Activated naive CD8-positive, alpha-beta T cell (primary cell): Measurements from ENCODE around the gene HIBCH.

Experiments used
- H3K27ac Mint-ChIP-seq: one replicate; pipeline ENCODE4 v1.8.0; 2021; ENCODE audit warnings: mixed read lengths
- H3K27me3 Mint-ChIP-seq: one replicate; pipeline ENCODE4 v1.8.0; 2021; ENCODE audit warnings: mixed read lengths
- H3K36me3 Mint-ChIP-seq: one replicate; pipeline ENCODE4 v1.8.0; 2021; ENCODE audit warnings: mixed read lengths
- H3K4me1 Mint-ChIP-seq: one replicate; pipeline ENCODE4 v1.8.0; 2021; ENCODE audit warnings: low read depth, mixed read lengths
- H3K4me3 Mint-ChIP-seq: one replicate; pipeline ENCODE4 v1.8.0; 2021; ENCODE audit warnings: mild to moderate bottlenecking, mixed read lengths
- H3K9me3 Mint-ChIP-seq: one replicate; pipeline ENCODE4 v1.8.0; 2021; ENCODE audit warnings: low read depth, mixed read lengths

Gene HIBCH

GRCh38 chr2:190213441-190214335 is 105.9 kb downstream of the HIBCH start:
- no peaks in the 10 kb centered on the region for H3K9me3 Mint-ChIP-seq
- H3K4me1 Mint-ChIP-seq, result peaks cover 25% of the 10 kb centered on the region

GRCh38 chr2:190210471-190210870 is 109.2 kb downstream of the HIBCH start:
- Mint-ChIP-seq H3K27ac (no peak overlapping the region), H3K4me1 (peaks cover 8% of the 10 kb centered on the region), H3K36me3 (peaks cover 1% of the 10 kb centered on the region), H3K9me3 (no peaks in the 10 kb centered on the region), H3K4me3 (no peak overlapping the region), H3K27me3 (no peaks in the 10 kb centered on the region)

More at GRCh38 chr2:190213441-190214335, 105.9 kb downstream of the HIBCH start:
- no peak overlapping the region for H3K27ac Mint-ChIP-seq
- H3K27me3 Mint-ChIP-seq, result no peaks in the 10 kb centered on the region
- H3K4me3 Mint-ChIP-seq, result no peak overlapping the region
- peaks cover 7% of the 10 kb centered on the region for H3K36me3 Mint-ChIP-seq

- H3K27ac Mint-ChIP-seq, result no peak overlapping the region
- H3K27me3 Mint-ChIP-seq, result no peaks in the 10 kb centered on the region
- H3K4me3 Mint-ChIP-seq, result no peak overlapping the region
- H3K9me3 Mint-ChIP-seq, result no peaks in the 10 kb centered on the region
- H3K4me1 Mint-ChIP-seq, result peaks cover under 1% of the 10 kb centered on the region
- peaks cover 2% of the 10 kb centered on the region for H3K36me3 Mint-ChIP-seq
Measured at GRCh38 chr2:190209559-190209958, 110.1 kb downstream of the HIBCH start.

- peaks cover 7% of the 10 kb centered on the region for H3K36me3 Mint-ChIP-seq
- no peak overlapping the region for H3K4me3 Mint-ChIP-seq
- H3K4me1 Mint-ChIP-seq, result no peaks in the 10 kb centered on the region
- H3K27me3 Mint-ChIP-seq, result no peaks in the 10 kb centered on the region
- no peak overlapping the region for H3K27ac Mint-ChIP-seq
- no peaks in the 10 kb centered on the region for H3K9me3 Mint-ChIP-seq
Measured at GRCh38 chr2:190207930-190208329, 111.7 kb downstream of the HIBCH start.

- Mint-ChIP-seq H3K4me1 (no peaks in the 10 kb centered on the region), H3K9me3 (no peaks in the 10 kb centered on the region), H3K27me3 (no peaks in the 10 kb centered on the region), H3K36me3 (peaks cover 19% of the 10 kb centered on the region), H3K4me3 (no peak overlapping the region), H3K27ac (no peak overlapping the region)
Measured at GRCh38 chr2:190205657-190206056, 114.0 kb downstream of the HIBCH start.

- Mint-ChIP-seq H3K4me1 (no peaks in the 10 kb centered on the region), H3K4me3 (no peak overlapping the region), H3K36me3 (peaks cover 41% of the 10 kb centered on the region), H3K27me3 (no peaks in the 10 kb centered on the region), H3K27ac (no peak overlapping the region), H3K9me3 (no peaks in the 10 kb centered on the region)
Measured at GRCh38 chr2:190202604-190203003, 117.0 kb downstream of the HIBCH start.

- Mint-ChIP-seq H3K4me1 (no peaks in the 10 kb centered on the region), H3K27ac (no peak overlapping the region), H3K9me3 (no peaks in the 10 kb centered on the region), H3K4me3 (no peak overlapping the region), H3K27me3 (no peaks in the 10 kb centered on the region), H3K36me3 (peaks cover 44% of the 10 kb centered on the region)
Measured at GRCh38 chr2:190202018-190202417, 117.6 kb downstream of the HIBCH start.

- no peaks in the 10 kb centered on the region for H3K9me3 Mint-ChIP-seq
- no peak overlapping the region for H3K27ac Mint-ChIP-seq
- H3K4me1 Mint-ChIP-seq, result no peaks in the 10 kb centered on the region
- no peaks in the 10 kb centered on the region for H3K27me3 Mint-ChIP-seq
- peaks cover 44% of the 10 kb centered on the region for H3K36me3 Mint-ChIP-seq
- no peak overlapping the region for H3K4me3 Mint-ChIP-seq
Measured at GRCh38 chr2:190200603-190201002, 119.0 kb downstream of the HIBCH start.

GRCh38 chr2:190199530-190199929 is 120.1 kb downstream of the HIBCH start:
- Mint-ChIP-seq H3K27me3 (no peaks in the 10 kb centered on the region), H3K4me3 (no peak overlapping the region), H3K27ac (no peak overlapping the region), H3K9me3 (no peaks in the 10 kb centered on the region), H3K36me3 (peaks cover 46% of the 10 kb centered on the region), H3K4me1 (no peaks in the 10 kb centered on the region)

- H3K27me3 Mint-ChIP-seq, result no peaks in the 10 kb centered on the region
- H3K9me3 Mint-ChIP-seq, result no peaks in the 10 kb centered on the region
- no peak overlapping the region for H3K27ac Mint-ChIP-seq
- H3K4me1 Mint-ChIP-seq, result no peaks in the 10 kb centered on the region
- no peak overlapping the region for H3K4me3 Mint-ChIP-seq
- peaks cover 44% of the 10 kb centered on the region for H3K36me3 Mint-ChIP-seq
Measured at GRCh38 chr2:190199109-190199508, 120.5 kb downstream of the HIBCH start.

- H3K4me1 Mint-ChIP-seq, result no peaks in the 10 kb centered on the region
- no peak overlapping the region for H3K27ac Mint-ChIP-seq
- no peak overlapping the region for H3K4me3 Mint-ChIP-seq
- peaks cover 39% of the 10 kb centered on the region for H3K36me3 Mint-ChIP-seq
- no peaks in the 10 kb centered on the region for H3K9me3 Mint-ChIP-seq
- H3K27me3 Mint-ChIP-seq, result no peaks in the 10 kb centered on the region
Measured at GRCh38 chr2:190197143-190197720, 122.4 kb downstream of the HIBCH start.

- H3K4me3 Mint-ChIP-seq, result no peak overlapping the region
- no peaks in the 10 kb centered on the region for H3K27me3 Mint-ChIP-seq
Measured at GRCh38 chr2:190190507-190191162, 129.0 kb downstream of the HIBCH start.

GRCh38 chr2:190188289-190188688 is 131.3 kb downstream of the HIBCH start:
- peaks cover 3% of the 10 kb centered on the region for H3K36me3 Mint-ChIP-seq
- no peak overlapping the region for H3K27ac Mint-ChIP-seq
- no peaks in the 10 kb centered on the region for H3K27me3 Mint-ChIP-seq
- no peaks in the 10 kb centered on the region for H3K4me1 Mint-ChIP-seq
- no peaks in the 10 kb centered on the region for H3K9me3 Mint-ChIP-seq
- H3K4me3 Mint-ChIP-seq, result no peak overlapping the region

More at GRCh38 chr2:190190507-190191162, 129.0 kb downstream of the HIBCH start:
- H3K4me1 Mint-ChIP-seq, result no peaks in the 10 kb centered on the region
- H3K36me3 Mint-ChIP-seq, result peaks cover 9% of the 10 kb centered on the region
- H3K9me3 Mint-ChIP-seq, result no peaks in the 10 kb centered on the region
- no peak overlapping the region for H3K27ac Mint-ChIP-seq

- no peaks in the 10 kb centered on the region for H3K9me3 Mint-ChIP-seq
- peaks cover 3% of the 10 kb centered on the region for H3K36me3 Mint-ChIP-seq
- peaks cover 2% of the 10 kb centered on the region for H3K4me1 Mint-ChIP-seq
- peaks cover 6% of the 10 kb centered on the region for H3K27me3 Mint-ChIP-seq
- H3K4me3 Mint-ChIP-seq, result no peak overlapping the region
- no peak overlapping the region for H3K27ac Mint-ChIP-seq
Measured at GRCh38 chr2:190186238-190186637, 133.4 kb downstream of the HIBCH start.

- peaks cover 3% of the 10 kb centered on the region for H3K36me3 Mint-ChIP-seq
- H3K4me1 Mint-ChIP-seq, result peaks cover 5% of the 10 kb centered on the region
- no peaks in the 10 kb centered on the region for H3K9me3 Mint-ChIP-seq
- H3K27ac Mint-ChIP-seq, result no peak overlapping the region
- no peak overlapping the region for H3K4me3 Mint-ChIP-seq
- H3K27me3 Mint-ChIP-seq, result peaks cover 8% of the 10 kb centered on the region
Measured at GRCh38 chr2:190185380-190185779, 134.2 kb downstream of the HIBCH start.
